ENCODE measurements around the gene TEF.

The TEF gene

DNA sequence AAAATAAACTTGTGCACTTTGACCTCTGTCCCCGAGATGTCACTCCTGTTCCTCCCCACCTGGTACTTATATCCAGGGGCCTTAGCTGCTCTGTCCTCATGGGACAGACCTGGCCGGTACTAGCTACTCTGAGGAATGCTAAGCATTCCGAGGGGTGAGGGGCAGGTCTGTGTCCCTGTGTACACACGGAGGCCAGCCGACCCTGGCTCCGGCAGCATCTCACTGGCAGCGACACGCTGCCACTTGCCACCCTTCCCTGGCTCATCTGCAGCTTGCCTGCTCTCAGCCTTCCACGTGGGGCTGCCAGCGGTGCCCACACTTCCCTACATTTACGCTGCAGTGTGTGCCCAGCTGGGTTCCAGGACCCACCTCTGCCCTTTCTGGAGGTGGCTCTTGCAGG is 21.6 kb upstream of the TEF start:
- FAIRE-seq (no peak), DNase-seq (ENCODE audit: insufficient read length, low spot score) (no peak)
- TF ChIP-seq, protein P1, sequence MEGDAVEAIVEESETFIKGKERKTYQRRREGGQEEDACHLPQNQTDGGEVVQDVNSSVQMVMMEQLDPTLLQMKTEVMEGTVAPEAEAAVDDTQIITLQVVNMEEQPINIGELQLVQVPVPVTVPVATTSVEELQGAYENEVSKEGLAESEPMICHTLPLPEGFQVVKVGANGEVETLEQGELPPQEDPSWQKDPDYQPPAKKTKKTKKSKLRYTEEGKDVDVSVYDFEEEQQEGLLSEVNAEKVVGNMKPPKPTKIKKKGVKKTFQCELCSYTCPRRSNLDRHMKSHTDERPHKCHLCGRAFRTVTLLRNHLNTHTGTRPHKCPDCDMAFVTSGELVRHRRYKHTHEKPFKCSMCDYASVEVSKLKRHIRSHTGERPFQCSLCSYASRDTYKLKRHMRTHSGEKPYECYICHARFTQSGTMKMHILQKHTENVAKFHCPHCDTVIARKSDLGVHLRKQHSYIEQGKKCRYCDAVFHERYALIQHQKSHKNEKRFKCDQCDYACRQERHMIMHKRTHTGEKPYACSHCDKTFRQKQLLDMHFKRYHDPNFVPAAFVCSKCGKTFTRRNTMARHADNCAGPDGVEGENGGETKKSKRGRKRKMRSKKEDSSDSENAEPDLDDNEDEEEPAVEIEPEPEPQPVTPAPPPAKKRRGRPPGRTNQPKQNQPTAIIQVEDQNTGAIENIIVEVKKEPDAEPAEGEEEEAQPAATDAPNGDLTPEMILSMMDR (IDR thresholded peaks at IDR 0.05; ENCODE audit: insufficient read depth, missing control alignments) = no peak

- TF ChIP-seq, protein P1 (IDR thresholded peaks at IDR 0.05; ENCODE audit: insufficient read depth, missing control alignments) = no peak
- FAIRE-seq (no peak), DNase-seq (ENCODE audit: insufficient read length, low spot score) (no peak)
Observed at GRCh38 chr22:41361716-41362310, 19.9 kb upstream of the TEF start.

DNA sequence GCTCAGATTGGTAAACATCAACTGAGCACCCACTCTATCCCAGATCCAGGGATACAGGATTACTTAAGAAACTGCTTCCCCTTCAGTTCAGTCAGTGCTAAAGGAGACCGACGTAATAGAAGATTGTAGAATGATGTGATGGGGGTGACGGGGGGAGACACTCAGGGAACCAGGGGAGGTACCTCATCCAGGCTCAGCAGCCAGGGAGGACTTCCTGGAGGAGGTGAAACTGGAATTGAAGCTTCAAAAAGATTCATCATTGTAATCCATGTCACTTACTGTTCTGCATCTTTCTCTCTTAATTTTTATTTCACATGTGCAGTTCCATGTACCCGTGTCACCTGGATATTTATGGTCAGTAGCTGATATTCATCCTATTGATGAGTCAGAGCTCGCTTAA is 19.1 kb upstream of the TEF start:
- DNase-seq (ENCODE audit: insufficient read length, low spot score) (no peak), FAIRE-seq (no peak)

GRCh38 chr22:41364233-41364632 is 17.5 kb upstream of the TEF start:
- TF ChIP-seq, protein P1 (IDR thresholded peaks at IDR 0.05; ENCODE audit: insufficient read depth, missing control alignments) = no peak
- FAIRE-seq (no peak), DNase-seq (ENCODE audit: insufficient read length, low spot score) (no peak)

More for the DNA sequence above, 19.1 kb upstream of the TEF start:
- TF ChIP-seq, protein P1 (IDR thresholded peaks at IDR 0.05; ENCODE audit: insufficient read depth, missing control alignments) = no peak

DNA sequence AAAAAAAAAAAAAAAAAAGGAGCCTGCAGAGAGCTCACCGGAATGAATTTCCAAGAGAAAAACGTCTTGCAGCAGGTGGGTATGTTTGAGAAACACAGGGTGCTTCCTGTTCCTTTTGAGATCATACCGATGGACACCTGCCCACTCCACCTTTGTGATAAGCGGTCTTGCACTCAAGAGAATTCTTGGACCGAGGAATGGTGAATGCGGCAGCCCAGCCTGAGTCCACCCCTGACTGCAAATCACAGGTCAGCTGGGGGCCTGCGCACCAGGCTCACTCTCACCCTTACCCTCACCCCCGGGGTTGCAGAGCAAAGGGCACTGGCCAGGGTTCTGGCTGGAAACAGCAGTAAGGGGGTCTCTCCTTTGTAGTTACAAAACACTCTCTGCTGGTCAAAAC is 16.8 kb upstream of the TEF start:
- TF ChIP-seq, protein P1 (IDR thresholded peaks at IDR 0.05; ENCODE audit: insufficient read depth, missing control alignments) = no peak
- DNase-seq (ENCODE audit: insufficient read length, low spot score) = no peak
- no peak for FAIRE-seq

GRCh38 chr22:41365425-41365824 is 16.3 kb upstream of the TEF start:
- FAIRE-seq (no peak), DNase-seq (ENCODE audit: insufficient read length, low spot score) (no peak)
- TF ChIP-seq, protein P1 (IDR thresholded peaks at IDR 0.05; ENCODE audit: insufficient read depth, missing control alignments) = no peak

DNA sequence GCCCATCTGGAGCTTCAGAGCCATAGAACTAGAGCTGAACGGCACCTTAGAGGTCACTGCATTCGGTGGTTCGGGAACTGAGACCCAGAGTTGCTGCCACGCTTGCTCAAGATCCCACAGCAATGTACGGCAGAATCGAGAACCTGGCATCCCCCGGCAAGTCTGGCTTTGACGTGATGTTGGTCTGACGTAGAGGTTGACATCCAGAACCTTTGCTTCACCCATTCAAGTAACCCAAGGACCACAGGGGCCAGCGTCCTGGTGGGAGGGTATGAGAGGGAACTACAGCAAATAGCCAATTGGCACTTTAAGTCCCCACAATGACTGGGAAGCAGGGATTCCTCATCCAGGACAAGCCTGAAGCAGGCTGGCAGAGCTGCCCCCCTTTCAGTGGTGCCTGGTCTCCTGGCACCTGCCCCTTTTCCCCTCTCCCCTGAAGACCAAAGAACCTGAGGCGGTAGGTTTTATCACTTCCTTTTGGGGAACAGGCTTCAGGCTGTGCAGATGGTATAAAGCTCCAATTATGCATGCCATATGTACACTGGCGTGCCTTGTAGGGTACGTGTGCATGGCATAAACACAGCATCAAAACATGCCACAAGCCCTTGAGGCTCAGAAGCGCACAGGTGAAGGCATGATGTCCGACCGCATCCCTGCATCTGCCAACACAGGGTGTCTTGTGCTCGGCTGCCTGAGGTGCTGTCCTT is 15.3 kb upstream of the TEF start:
- no peak for FAIRE-seq
- TF ChIP-seq, protein P1 (IDR thresholded peaks at IDR 0.05; ENCODE audit: insufficient read depth, missing control alignments) = no peak
- DNase-seq (ENCODE audit: insufficient read length, low spot score) = no peak
